Activated CD4-positive, alpha-beta T cell treated with anti-CD3 and anti-CD28 coated beads, Interleukin-2, amount 50 U/mL, for 24 hours (primary cell): ENCODE measurements around the gene HNRNPL.
"Not testable (repeated sequence)": the region's sequence is repeated elsewhere in the genome, so short reads cannot be mapped to it uniquely, and the experiment has no call there.

Experiments
- DNase-seq, 2 donors: peaks; one replicate each; pipeline ENCODE4 v3.0.0-alpha.2; 2020; ENCODE audit warnings: low read depth in 1 of 2, low spot score in 1 of 2

HNRNPL gene

DNA sequence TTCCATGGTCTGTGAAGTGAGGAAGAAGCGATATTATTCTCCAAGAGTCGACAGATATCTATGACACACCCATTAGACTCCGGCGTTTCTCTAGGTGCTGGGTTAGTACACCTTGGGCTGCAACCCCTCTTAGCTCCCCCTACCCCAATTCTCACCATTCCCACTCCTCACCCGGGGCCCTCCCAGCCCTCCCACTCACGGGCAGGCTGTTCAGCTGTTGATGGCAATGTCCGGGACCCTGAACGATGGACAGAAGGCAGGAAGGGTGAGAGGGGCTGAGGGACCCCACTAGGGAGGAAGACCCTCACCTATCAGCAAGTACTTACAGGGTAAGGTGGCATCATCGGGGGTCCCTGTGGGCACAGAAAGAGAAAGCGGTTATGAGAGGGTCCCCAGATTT lies 46.2 kb downstream of the HNRNPL start:
- DNase-seq: no peak

DNA sequence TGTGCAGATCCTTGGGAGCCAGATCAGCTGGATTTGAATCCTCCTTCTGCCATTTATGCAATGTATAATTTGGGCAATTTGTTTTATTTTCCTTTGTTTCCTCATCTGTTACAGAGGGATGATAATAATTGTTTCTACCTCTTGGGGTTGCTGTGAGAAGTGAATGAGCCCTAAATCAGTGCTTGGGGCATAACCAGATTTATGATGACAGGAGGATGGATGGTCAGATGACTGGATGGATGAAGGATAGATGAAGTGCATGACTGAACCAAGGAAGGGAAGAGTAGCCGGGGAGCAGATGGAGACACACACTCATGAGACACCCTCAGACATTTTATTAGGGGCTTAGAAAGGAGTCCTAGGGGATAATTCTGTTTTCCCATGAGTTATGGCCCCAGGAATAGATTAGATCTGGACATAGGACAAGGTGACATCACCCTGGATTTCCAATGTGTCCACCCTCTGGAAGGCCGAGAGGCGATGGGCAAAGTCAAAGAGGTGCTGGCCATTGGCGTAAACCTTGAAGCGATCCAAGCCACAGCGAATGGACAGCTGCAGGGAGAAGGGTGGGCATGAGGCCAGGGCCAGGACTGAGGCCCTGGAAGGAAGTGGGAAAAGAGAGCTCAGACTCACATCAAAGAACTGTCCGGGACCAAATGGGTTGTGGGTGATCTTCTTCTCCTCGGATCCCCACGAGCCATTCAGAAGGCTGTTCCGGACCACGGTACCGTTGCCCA lies 48.3 kb downstream of the HNRNPL start:
- no peak for DNase-seq

DNA sequence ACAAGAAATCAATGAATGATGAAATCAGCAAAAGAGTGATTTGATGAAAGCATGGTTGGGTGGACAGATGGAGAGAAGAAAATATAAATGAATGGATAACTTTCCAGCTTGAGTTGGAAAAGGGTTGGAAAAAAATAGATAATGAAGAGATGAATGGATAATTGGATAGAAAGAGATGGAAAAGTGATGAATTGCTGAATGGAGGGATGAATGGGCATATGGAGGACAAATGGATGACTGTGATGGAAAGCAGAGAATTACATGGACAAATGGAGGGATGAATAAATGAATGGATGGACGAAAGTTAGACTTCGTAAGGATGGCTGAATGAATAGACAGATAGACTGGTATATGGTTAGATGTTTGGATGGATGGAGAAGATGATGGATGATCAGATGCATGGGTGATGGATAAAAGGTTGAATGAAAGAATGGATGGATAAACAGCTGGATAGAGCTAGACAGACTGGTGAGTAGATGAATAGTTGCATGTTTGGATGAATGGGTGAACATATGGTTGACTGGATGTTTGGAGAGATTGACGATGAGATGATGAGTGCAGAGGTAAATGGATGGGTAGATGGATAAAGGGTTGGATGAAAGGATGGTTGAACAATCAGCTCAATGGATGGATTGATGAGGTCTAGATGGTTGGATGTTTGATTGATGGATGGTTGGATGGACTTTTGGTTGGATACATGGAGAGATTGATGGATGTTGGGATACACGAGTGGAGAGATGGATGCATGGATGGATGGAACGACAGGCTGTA lies 49.0 kb downstream of the HNRNPL start:
- no peak for DNase-seq

DNA sequence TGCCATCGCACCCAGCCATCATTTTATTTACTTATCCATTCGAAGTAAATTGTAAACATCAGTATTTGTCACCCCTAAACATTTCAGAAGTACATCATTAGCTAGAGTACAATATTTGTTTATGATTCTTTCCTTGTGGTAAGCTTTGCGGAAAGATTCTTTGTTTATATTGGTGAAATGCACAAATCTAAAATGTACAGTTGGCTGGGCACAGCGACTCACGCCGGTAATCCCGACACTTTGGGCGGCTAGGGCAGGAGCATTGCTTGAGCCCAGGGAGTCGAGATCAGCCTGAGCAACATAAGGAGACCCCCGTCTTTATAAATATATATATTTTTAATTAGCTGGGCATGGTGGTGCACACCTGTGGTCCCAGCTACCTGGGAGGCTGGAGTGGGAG lies 50.7 kb downstream of the HNRNPL start:
- DNase-seq: no peak

DNA sequence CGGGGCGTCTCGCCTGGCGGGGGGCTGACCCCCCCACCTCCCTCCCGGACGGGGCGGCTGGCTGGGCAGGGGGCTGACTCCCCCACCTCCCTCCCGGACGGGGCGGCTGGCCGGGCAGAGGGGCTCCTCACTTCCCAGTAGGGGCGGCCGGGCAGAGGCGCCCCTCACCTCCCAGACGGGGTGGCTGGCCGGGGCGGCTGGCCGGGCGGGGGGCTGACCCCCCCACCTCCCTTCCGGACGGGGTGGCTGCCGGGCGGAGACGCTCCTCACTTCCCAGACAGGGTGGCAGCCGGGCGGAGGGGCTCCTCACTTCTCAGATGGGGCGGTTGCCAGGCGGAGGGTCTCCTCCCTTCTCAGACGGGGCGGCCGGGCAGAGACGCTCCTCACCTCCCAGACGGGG lies 52.0 kb downstream of the HNRNPL start:
- not testable (repeated sequence) for DNase-seq

DNA sequence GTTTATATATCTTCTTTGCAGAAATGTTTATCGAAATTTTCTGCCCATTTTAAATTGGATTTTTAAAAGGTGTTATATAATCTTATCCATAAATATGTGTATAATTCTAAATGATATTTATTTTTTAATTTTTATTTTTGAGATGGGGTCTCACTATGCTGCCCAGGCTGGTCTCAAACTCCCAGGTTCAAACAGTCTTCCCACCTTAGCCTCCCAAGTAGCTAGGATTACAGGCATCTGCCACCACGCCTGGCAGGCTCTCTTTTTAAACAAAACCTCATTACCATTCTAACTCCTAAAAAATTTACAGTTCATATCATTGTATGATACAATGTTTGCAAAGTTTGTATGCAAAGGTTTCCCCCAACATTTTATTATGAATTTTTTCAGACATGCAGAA lies 53.6 kb downstream of the HNRNPL start:
- DNase-seq: no peak

DNA sequence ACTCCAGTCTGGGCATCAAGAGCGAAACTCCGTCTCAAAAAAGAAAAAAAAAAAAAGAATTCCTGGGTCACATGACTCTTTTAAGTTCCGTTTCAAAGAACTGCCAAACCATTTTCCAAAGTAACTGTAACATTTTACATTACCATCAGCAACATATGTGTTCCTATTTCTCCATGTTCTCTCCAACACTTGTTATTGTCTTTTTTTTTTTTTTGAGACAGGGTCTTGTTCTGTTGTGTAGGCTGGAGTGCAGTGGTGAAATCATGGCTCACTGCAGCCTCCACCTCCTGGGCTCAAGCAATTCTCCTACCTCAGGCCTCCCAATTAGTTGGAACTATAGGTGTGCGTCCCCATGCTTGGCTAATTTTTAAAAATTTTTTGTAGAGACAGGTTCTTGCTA lies 54.2 kb downstream of the HNRNPL start:
- DNase-seq: no peak

DNA sequence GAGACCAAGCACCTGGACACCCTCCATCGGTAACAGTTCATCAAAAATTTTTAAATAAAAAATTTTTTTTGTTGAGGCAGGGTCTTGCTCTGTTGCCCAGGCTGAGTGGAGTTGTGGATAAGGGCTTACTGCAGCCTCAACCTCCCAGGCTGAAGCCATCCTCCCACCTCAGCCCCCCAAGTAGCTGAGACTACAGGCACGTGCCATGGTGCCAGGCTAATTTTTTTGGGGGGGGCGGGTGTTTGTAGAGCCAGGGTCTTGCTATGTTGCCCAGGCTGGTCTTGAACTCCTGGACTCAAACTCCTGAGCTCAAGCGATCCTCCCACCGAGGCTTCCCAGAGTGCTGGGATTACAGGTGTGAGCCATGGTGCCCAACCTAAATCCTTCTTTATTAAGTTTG lies 56.1 kb downstream of the HNRNPL start:
- DNase-seq: no peak

DNA sequence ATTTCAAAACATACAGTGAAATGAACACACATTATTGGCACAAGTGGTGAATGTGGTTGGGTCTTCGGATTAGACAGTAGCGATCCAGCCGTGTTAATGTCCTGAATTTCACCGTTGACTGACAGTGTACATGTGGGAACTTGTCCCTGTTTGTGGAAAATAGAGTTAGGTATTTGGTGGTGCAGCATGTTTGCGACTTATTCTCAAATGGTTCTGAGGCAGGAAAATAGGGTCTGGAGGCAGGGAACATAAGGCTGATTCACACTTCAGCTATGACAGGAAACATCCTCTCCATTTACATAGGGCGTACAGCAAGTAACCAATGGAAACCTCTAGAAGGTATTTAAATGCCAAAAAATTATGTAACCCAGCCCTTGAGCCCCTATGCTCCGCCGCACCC lies 56.6 kb downstream of the HNRNPL start:
- DNase-seq: no peak

DNA sequence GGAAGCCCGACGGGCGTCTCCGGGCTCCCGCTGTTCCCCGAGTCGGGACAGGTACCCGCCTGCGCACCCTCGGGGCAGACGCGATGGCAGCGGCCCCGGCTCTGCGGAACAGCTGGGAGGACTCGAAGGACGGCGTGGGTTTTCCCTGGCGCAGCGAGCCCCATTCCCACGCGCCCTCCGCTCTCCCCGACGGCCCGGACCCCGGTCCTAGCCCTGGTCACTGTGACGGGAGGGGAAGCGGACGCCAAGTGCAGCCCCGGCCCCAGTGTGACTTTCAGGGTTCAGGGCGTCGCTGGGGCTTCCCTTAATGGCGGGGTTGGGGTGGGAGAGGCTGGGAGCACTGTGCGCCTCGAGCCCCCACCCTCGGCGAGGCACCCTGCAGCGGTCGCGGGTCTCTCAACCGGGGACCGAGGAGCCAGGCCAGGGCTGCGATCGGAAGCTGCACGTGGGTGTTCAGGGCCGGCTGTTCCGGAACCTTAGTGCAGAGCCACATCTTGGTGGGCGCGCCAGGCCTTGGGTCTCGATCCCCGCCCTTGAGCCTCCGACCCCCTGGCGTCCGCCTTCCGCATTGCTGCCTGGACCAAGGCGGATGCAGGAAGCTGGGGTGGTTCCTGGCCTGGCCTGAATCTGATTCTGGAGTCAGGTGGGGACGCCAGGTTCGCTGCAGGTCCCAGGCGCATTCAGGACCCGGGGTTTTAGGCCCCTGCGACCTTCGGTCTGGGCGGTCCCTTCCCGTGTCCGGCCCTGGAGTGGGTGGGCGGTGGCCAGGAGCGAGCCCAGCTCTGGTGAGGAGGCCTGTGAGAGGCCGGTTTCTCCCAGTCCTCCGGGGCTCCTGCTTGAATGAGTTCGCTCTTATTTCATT lies 57.3 kb downstream of the HNRNPL start:
- DNase-seq: no peak

DNA sequence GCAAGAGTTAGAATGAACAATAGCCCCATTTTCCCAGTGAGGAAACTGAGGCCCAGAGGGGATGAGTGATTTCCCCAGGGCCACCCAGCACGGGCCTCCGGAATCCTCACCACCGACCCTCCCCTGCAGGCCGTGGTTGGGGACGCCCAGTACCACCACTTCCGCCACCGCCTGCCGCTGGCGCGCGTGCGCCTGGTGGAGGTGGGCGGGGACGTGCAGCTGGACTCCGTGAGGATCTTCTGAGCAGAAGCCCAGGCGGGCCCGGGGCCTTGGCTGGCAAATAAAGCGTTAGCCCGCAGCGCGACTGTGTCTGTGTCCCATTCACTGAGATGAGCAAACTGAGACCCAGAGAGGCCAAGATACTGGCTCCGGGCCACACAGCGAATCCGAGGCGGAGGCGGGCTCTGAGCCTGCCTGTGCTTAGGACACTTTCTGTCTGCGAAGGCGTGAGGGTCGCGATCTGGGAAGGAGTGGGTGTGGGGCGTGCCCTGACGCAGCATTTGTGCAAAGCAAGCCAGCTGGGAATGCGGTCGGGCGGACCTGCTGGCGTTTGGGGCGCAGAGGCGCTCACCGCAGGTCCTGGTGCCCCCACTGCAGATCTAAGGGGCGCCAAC lies 58.2 kb downstream of the HNRNPL start:
- DNase-seq: not testable (repeated sequence)

DNA sequence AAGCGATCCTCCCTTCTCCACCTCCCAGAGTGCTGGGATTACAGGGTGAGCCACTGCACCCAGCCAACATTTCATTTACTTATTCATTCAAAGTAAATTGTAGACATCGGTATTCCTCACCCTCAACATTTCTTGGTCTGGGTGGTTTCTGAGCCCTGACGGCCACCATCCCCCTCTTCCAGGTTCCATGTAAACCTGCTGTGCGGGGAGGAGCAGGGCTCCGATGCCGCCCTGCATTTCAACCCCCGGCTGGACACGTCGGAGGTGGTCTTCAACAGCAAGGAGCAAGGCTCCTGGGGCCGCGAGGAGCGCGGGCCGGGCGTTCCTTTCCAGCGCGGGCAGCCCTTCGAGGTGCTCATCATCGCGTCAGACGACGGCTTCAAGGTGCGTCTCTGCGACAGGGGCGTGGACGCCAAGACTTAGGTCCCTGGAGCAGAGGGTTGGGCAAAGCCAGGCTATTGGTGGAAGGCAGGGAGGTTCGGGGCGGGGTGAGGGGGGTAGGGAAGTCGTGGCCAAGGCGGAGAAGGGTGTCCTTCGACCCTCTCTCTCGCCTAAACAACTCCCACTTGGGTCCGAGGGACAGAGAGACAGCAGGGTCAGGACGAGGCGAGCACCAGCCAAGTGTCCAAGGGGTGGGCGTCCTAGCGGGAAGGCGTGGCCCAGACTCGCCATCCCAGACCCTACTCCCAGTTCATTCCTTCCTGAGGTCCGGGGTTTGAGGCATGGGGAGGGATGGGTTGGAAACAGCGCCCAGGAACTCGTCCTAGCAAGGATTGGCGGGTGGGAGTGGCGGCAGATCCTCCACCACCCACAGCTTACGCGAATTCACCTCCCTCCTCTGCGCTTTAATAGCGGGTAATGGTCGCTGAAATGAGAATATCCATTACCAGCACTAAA lies 59.0 kb downstream of the HNRNPL start:
- DNase-seq: not testable (repeated sequence)

DNA sequence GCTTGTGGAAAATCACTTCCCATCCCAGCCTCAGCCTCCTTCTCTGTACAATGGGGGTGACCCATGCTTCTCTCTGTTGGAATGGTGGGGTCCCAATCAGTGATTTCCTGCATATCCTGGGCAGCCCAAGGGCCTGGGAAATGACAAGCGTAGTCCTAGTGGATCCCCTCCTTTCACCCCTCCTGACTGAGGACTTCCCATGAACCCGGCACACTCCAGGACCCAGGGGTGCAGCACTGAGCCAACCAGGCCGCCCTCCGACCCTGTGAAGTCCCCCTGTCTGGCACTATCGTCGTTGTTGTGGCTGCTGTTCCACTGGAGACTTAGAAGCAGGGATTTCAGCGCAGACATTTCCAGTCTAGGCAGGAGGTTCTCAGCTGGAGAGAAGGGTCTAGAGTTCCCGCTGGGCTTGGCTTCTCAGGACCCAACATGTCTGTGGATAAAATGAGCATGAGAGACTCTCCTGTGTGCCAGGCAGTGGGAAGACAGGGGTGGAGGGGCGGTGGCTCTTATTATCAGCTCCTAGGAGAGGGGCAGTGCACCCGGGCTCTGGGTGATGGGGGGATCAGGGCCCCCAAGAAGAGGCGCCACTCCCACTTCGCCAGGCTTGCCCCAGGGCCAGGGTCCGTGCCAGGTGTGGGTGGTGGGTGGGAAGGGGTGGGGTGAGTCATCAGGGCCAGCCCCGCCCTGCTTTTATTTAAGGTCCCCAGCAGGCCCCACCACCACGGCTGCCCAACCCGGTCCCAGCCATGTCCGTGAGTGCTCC lies 61.1 kb downstream of the HNRNPL start, which contains the start of gene LGALS7B:
LGALS7B (plus strand) TSS at position 723 of the 766 bp plus-strand sequence; CDS start at position 750, 27 bp downstream.
- no peak for DNase-seq

DNA sequence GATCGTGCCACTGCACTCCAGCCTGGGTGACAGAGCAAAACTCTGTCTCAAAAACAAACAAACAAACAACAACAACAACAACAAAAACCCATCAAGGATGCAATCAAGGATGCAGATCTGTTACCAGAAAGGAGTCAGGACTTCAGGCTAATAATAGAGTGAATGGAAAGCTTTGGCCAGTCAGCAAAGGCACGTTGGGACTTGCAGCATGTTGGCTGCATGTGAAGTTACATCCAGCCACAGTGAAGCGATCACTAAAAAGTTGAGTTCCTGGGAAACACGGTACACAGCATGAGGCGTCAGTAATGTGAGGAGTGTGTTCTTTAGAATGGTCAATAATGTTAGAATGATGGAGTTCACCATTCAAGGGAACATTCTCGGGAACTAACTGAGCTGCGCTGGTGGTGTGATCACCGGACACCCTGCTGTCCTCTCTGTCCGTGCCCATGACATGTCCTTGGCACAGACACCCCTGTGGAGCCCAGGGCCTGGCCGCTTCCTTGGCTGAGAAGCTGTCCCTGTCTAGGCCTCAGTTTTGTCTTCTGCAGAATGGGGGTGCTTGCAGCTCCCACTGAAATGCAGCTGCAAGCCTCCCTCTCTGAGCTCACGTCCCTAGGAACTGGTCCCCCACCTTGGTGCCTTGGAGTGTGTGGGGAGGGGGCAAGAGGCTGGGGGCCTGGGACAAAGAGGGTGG lies 63.1 kb downstream of the HNRNPL start:
- DNase-seq: no peak
